ENCODE results near the gene TCF12.

Gene TCF12

GRCh38 chr15:57253082-57253481 is 334.6 kb downstream of the TCF12 start:
- no peak for DNase-seq (ENCODE audit: low read depth in 2 of 2)

- no peak for DNase-seq (ENCODE audit: low read depth in 2 of 2)
Observed at GRCh38 chr15:57253500-57253899, 335.1 kb downstream of the TCF12 start.

GRCh38 chr15:57255751-57256341 is 337.4 kb downstream of the TCF12 start:
- no peak for DNase-seq (ENCODE audit: low read depth in 2 of 2)

- DNase-seq (ENCODE audit: low read depth in 2 of 2), result no peak
Observed at GRCh38 chr15:57256939-57257338, 338.5 kb downstream of the TCF12 start.

- no peak for DNase-seq (ENCODE audit: low read depth in 2 of 2)
Observed at GRCh38 chr15:57259568-57260040, 341.2 kb downstream of the TCF12 start.

- DNase-seq (ENCODE audit: low read depth in 2 of 2), result no peak
Observed at GRCh38 chr15:57263520-57263919, 345.1 kb downstream of the TCF12 start.

GRCh38 chr15:57272771-57273357 is 354.4 kb downstream of the TCF12 start:
- DNase-seq (ENCODE audit: low read depth in 2 of 2), result no peak

GRCh38 chr15:57273402-57273801 is 355.0 kb downstream of the TCF12 start:
- DNase-seq (ENCODE audit: low read depth in 2 of 2), result no peak

GRCh38 chr15:57278439-57278838 is 360.0 kb downstream of the TCF12 start:
- no peak for DNase-seq (ENCODE audit: low read depth in 2 of 2)

- DNase-seq (ENCODE audit: low read depth in 2 of 2), result no peak
Observed at GRCh38 chr15:57280464-57280863, 362.0 kb downstream of the TCF12 start.

GRCh38 chr15:57281321-57281720 is 362.9 kb downstream of the TCF12 start:
- DNase-seq (ENCODE audit: low read depth in 2 of 2), result no peak

GRCh38 chr15:57282686-57283085 is 364.2 kb downstream of the TCF12 start:
- no peak for DNase-seq (ENCODE audit: low read depth in 2 of 2)

GRCh38 chr15:57283774-57284503 is 365.5 kb downstream of the TCF12 start:
- no peak for DNase-seq (ENCODE audit: low read depth in 2 of 2)

- DNase-seq (ENCODE audit: low read depth in 2 of 2), result no peak
Observed at GRCh38 chr15:57284535-57284934, 366.1 kb downstream of the TCF12 start.

- no peak for DNase-seq (ENCODE audit: low read depth in 2 of 2)
Observed at GRCh38 chr15:57285386-57285785, 366.9 kb downstream of the TCF12 start.

- no peak for DNase-seq (ENCODE audit: low read depth in 2 of 2)
Observed at GRCh38 chr15:57286446-57287122, 368.1 kb downstream of the TCF12 start.

GRCh38 chr15:57287123-57287521 is 368.7 kb downstream of the TCF12 start:
- no peak for DNase-seq (ENCODE audit: low read depth in 2 of 2)

GRCh38 chr15:57288926-57289580 is 370.6 kb downstream of the TCF12 start:
- DNase-seq (ENCODE audit: low read depth in 2 of 2), result no peak

GRCh38 chr15:57290187-57290586 is 371.7 kb downstream of the TCF12 start:
- DNase-seq (ENCODE audit: low read depth in 2 of 2), result no peak

- DNase-seq (ENCODE audit: low read depth in 2 of 2), result no peak
Observed at GRCh38 chr15:57290826-57291225, 372.4 kb downstream of the TCF12 start.

- DNase-seq (ENCODE audit: low read depth in 2 of 2), result no peak
Observed at GRCh38 chr15:57296473-57297162, 378.2 kb downstream of the TCF12 start.

Measured in stimulated activated CD4-positive, alpha-beta T cell treated with anti-CD3 and anti-CD28 coated beads, Interleukin-1b, Interleukin-23, amount 100 ng/mL, for 1 hour (primary cell).